Neural progenitor cell (in vitro differentiated cells): ENCODE measurements around the gene CRMP1. TPM values are rescaled to one million over a fixed set of nuclear protein-coding genes. Genes with fewer than 3 reads are reported as not detected.

ENCODE experiments used
- DNase-seq: peaks from one replicate; pipeline ENCODE4 v3.0.0-alpha.2; 2016; ENCODE audit warnings: low spot score
- H2AFZ ChIP-seq: fragments of 200-600 bp; sonication (generic); replicated peaks from 2 replicates; pipeline ENCODE4 v1.6.1; 2016; ENCODE audit warnings: antibody characterized with exemption
- H3F3A ChIP-seq: fragments of 200-600 bp; sonication (generic); 2 replicates; pipeline ENCODE4 v1.6.1; 2016; ENCODE audit warnings: antibody characterized with exemption, low read depth
- H3K27ac ChIP-seq: fragments of 200-600 bp; sonication (generic); 2 replicates; pipeline ENCODE4 v1.5.1; 2016; ENCODE audit warnings: mild to moderate bottlenecking
- H3K27me3 ChIP-seq: fragments of 200-600 bp; sonication (generic); 2 replicates; pipeline ENCODE4 v1.6.1; 2016; ENCODE audit warnings: mild to moderate bottlenecking, moderate library complexity
- H3K36me3 ChIP-seq: fragments of 200-600 bp; sonication (generic); 2 replicates; pipeline ENCODE4 v1.5.1; 2016
- H3K4me1 ChIP-seq: fragments of 200-600 bp; sonication (generic); 2 replicates; pipeline ENCODE4 v1.6.1; 2016; ENCODE audit warnings: mixed run types
- H3K4me2 ChIP-seq: fragments of 200-600 bp; sonication (generic); 2 replicates; pipeline ENCODE4 v1.6.1; 2016
- H3K4me3 ChIP-seq: fragments of 200-600 bp; sonication (generic); 2 replicates; pipeline ENCODE4 v1.5.1; 2016
- H3K79me2 ChIP-seq: fragments of 200-600 bp; sonication (generic); 2 replicates; pipeline ENCODE4 v1.6.1; 2016; ENCODE audit warnings: low read depth
- H3K9ac ChIP-seq: fragments of 200-600 bp; sonication (generic); 2 replicates; pipeline ENCODE4 v1.6.1; 2016
- H3K9me3 ChIP-seq: fragments of 200-600 bp; sonication (generic); 2 replicates; pipeline ENCODE4 v1.5.1; 2016; ENCODE audit warnings: low read depth
- H4K20me1 ChIP-seq: fragments of 200-600 bp; sonication (generic); 2 replicates; pipeline ENCODE4 v1.6.1; 2016; ENCODE audit warnings: low read depth
- H3K27ac Mint-ChIP-seq: 3 replicates; pipeline ENCODE4 v1.8.0; 2021; ENCODE audit warnings: mixed read lengths
- H3K27me3 Mint-ChIP-seq: 2 replicates; pipeline ENCODE4 v1.8.0; 2022; ENCODE audit warnings: low read depth, mild to moderate bottlenecking, inconsistent platforms, moderate library complexity, mixed read lengths; ENCODE audit not compliant: insufficient read depth
- H3K36me3 Mint-ChIP-seq: 3 replicates; pipeline ENCODE4 v1.8.0; 2021; ENCODE audit warnings: mixed read lengths
- H3K4me1 Mint-ChIP-seq: 3 replicates; pipeline ENCODE4 v1.8.0; 2021; ENCODE audit warnings: mixed read lengths
- H3K4me3 Mint-ChIP-seq: 3 replicates; pipeline ENCODE4 v1.8.0; 2021; ENCODE audit warnings: mild to moderate bottlenecking, moderate library complexity, mixed read lengths
- H3K9me3 Mint-ChIP-seq: 3 replicates; pipeline ENCODE4 v1.8.0; 2020; ENCODE audit warnings: mixed read lengths
- EZH2 ChIP-seq: fragments of 200-600 bp; sonication (generic); IDR thresholded peaks from 2 replicates; pipeline ENCODE4 v1.6.1; 2017; ENCODE audit warnings: antibody characterized with exemption, mild to moderate bottlenecking, moderate library complexity
- EZH2phosphoT487 ChIP-seq: fragments of 200-600 bp; sonication (generic); IDR thresholded peaks from 2 replicates; pipeline ENCODE4 v1.6.1; 2017; ENCODE audit warnings: antibody characterized with exemption
- total RNA-seq: library from RNA; depleted of rRNA; stranded (reverse); fragments of >200 nt; gene quantifications from 2 replicates; pipeline ENCODE4 v1.2.3, GENCODE V29; 2015; ENCODE audit warnings: low replicate concordance
- TF ChIP-seq, protein P1 (sequence below): fragments of 200-600 bp; sonication (generic); IDR thresholded peaks from 2 replicates; pipeline ENCODE4 v1.5.1; 2017; ENCODE audit warnings: antibody characterized with exemption, mild to moderate bottlenecking

CRMP1 gene
- total RNA-seq, 1 donor from 2014 or later, result 91.4 TPM

DNA sequence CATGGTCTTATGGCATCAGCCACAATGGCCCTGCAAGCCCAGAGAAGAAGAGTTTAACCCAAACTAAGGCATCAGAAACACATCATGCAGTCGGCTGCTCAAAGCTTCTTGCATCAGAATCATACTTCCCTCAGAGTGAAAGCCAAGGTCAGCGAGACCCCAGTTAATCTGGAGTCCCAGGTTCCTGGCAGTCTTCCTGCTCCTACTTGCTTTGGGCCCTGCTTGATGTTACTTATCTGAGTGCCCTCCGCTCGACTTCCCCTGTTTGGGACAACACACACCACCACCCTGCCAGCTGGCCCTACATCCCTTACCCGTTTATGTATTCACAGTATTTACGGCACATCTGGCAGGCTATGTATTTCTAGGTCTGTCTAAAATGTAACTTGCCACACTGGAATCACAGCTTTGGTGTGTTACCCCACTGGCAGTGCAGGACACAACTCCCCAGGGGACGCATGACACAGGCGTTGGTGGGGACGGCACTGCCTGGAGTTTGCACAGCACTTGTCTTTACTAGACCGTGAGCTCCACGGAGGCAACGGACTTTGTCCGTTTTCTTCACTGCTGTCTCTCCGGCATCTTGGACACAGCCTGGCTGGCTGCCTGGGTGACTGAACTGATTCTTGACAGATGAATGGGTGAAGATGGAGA is 22.8 kb downstream of the CRMP1 start:
- Mint-ChIP-seq H3K27me3 (no peaks in the 10 kb centered on the region), H3K27ac (no peak overlapping the region), H3K9me3 (peaks cover 6% of the 10 kb centered on the region), H3K4me3 (no peak overlapping the region), H3K4me1 (peaks cover 13% of the 10 kb centered on the region), H3K36me3 (peaks cover 27% of the 10 kb centered on the region)
- Histone ChIP-seq H2AFZ (no peak overlapping the region), H4K20me1 (peaks cover 90% of the 10 kb centered on the region), H3K4me2 (no peak overlapping the region), H3K9me3 (no peaks in the 10 kb centered on the region), H3K4me3 (no peak overlapping the region), H3F3A (peaks cover 2% of the 10 kb centered on the region), H3K79me2 (peaks cover 54% of the 10 kb centered on the region), H3K36me3 (no peaks in the 10 kb centered on the region), H3K9ac (no peak overlapping the region), H3K27me3 (no peaks in the 10 kb centered on the region), H3K27ac (no peak overlapping the region), H3K4me1 (peaks cover 9% of the 10 kb centered on the region)
- no peak for DNase-seq
- TF ChIP-seq, protein P1, sequence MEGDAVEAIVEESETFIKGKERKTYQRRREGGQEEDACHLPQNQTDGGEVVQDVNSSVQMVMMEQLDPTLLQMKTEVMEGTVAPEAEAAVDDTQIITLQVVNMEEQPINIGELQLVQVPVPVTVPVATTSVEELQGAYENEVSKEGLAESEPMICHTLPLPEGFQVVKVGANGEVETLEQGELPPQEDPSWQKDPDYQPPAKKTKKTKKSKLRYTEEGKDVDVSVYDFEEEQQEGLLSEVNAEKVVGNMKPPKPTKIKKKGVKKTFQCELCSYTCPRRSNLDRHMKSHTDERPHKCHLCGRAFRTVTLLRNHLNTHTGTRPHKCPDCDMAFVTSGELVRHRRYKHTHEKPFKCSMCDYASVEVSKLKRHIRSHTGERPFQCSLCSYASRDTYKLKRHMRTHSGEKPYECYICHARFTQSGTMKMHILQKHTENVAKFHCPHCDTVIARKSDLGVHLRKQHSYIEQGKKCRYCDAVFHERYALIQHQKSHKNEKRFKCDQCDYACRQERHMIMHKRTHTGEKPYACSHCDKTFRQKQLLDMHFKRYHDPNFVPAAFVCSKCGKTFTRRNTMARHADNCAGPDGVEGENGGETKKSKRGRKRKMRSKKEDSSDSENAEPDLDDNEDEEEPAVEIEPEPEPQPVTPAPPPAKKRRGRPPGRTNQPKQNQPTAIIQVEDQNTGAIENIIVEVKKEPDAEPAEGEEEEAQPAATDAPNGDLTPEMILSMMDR, result no peak
- TF ChIP-seq EZH2phosphoT487 (no peak), EZH2 (no peak)

DNA sequence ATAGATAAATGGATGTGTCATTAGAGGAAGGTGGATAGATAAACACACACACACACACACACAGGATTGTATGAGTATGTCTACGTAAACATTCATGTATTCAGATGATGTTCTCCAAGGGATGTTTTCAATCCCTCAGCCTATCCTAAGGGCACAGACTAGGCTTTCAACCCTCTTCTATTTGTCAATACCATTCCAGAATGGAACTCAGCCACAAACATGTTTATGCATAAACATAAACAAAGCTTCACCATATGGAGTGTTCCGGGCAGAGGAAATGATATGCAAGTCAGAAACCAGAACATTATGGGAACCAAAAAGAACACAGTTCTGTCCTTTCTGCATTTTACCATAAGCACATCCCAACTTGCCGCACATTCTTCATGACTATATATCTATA is 25.0 kb downstream of the CRMP1 start:
- Histone ChIP-seq H3K9me3 (no peaks in the 10 kb centered on the region), H3K4me2 (no peak overlapping the region), H3K36me3 (no peaks in the 10 kb centered on the region), H3K4me3 (no peak overlapping the region), H4K20me1 (peaks cover 86% of the 10 kb centered on the region), H3K27ac (no peak overlapping the region), H3K9ac (no peak overlapping the region), H2AFZ (no peak overlapping the region), H3F3A (no peaks in the 10 kb centered on the region), H3K27me3 (no peaks in the 10 kb centered on the region), H3K79me2 (peaks cover 31% of the 10 kb centered on the region), H3K4me1 (peaks cover 13% of the 10 kb centered on the region)
- Mint-ChIP-seq H3K27ac (no peak overlapping the region), H3K4me1 (peaks cover 5% of the 10 kb centered on the region), H3K36me3 (peaks cover 16% of the 10 kb centered on the region), H3K4me3 (no peak overlapping the region), H3K9me3 (no peaks in the 10 kb centered on the region), H3K27me3 (no peaks in the 10 kb centered on the region)
- TF ChIP-seq, protein P1, result no peak
- no peak for TF ChIP-seq EZH2
- no peak for TF ChIP-seq EZH2phosphoT487
- DNase-seq, result no peak

DNA sequence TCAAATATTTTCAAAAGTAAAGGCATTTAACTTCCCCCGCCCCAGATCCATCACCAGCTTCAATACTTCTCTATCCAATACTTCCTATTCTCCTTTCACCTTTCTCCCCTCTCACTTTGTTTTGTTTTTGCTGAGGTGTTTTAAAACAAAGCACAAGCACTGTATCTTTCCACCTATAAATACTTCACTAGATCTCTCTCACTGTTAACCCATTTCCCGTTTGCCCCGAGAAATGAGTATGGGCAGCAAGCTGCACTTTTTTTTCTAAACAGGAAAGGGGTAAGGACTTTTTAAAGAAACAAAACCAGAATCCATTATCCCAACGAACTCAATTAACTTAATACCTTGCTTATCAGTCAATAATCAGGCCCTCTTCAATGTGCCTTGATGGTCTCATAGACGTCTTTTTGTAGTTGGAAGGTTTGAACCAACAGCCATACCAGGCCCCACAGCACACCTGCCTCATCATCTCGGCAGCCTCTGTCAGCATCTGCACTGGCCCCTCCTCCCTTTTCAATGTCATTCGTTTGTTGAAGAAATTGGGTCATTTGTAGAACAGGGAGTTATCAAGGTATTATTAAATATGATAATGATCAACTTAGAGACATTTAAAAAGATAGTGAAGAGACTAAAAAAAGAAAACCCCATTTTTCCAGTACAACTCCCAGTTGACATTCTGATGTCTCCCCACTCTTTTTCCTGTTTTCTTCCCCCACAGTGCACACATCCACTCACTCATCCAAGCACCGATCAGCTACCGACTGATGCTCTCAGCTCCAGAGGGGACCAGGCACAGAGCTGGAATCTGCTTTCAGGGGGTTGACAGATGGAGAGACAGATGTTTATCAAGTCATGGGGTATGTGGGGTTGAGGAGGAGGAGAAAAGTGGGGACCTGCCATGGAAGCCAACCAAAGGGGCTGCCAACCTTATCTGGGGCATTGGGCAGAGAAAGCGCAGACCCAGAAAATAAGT is 25.8 kb downstream of the CRMP1 start:
- Mint-ChIP-seq H3K4me1 (peaks cover 5% of the 10 kb centered on the region), H3K36me3 (peaks cover 17% of the 10 kb centered on the region), H3K27me3 (no peaks in the 10 kb centered on the region), H3K9me3 (no peaks in the 10 kb centered on the region), H3K4me3 (no peak overlapping the region), H3K27ac (no peak overlapping the region)
- Histone ChIP-seq H3K27ac (no peak overlapping the region), H3K79me2 (peaks cover 24% of the 10 kb centered on the region), H3K4me3 (no peak overlapping the region), H3K9me3 (no peaks in the 10 kb centered on the region), H3F3A (no peaks in the 10 kb centered on the region), H3K27me3 (no peaks in the 10 kb centered on the region), H3K36me3 (no peaks in the 10 kb centered on the region), H3K4me1 (peaks cover 13% of the 10 kb centered on the region), H3K4me2 (no peak overlapping the region), H3K9ac (no peak overlapping the region), H2AFZ (no peak overlapping the region), H4K20me1 (peaks cover 86% of the 10 kb centered on the region)
- TF ChIP-seq EZH2 (no peak), EZH2phosphoT487 (no peak)
- TF ChIP-seq, protein P1, result no peak
- DNase-seq, result no peak
